HCT116 (cell line): Measurements from ENCODE around the gene LRRC47. TPM values are rescaled to one million over a fixed set of nuclear protein-coding genes. Genes with fewer than 3 reads are reported as not detected.

Experiments used
- ATAC-seq: fragments of 200-7000 bp; cut with Tn5 transposase; 2 replicates; pipeline ENCODE4 v1.9.1; 2020; ENCODE audit warnings: mild to moderate bottlenecking, moderate library complexity
- BruUV-seq: library from RNA; stranded (reverse); fragments of 400-500 nt; replicated peaks from 2 replicates; lab custom pipeline; 2021; lab: Mats Ljungman, UMichigan
- CTCF ChIA-PET: fragments of 300-600 bp; sonication (Branson Sonifier 250); formaldehyde crosslinking; loops from one replicate; lab custom pipeline; 2021; ENCODE audit warnings: antibody characterized with exemption; lab: Charles Lee
- POLR2A ChIA-PET: fragments of 300-600, 350-600 bp; sonication (Branson Sonifier 250); formaldehyde crosslinking; loops from one replicate; lab custom pipeline; 2021; ENCODE audit warnings: antibody characterized with exemption; lab: Charles Lee
- RAD21 ChIA-PET, 2 experiments: fragments of 300-600 bp; sonication (Branson Sonifier 250); formaldehyde crosslinking; loops; one replicate each; lab custom pipeline; 2023; ENCODE audit warnings: low total read pairs in 2 of 2; ENCODE audit not compliant: uncharacterized antibody in 2 of 2, unreplicated experiment in 2 of 2, low non-redundant PET in 1 of 2; lab: Charles Lee
- DNase-seq: peaks from one replicate; pipeline ENCODE4 v3.0.0-alpha.2; 2010; ENCODE audit warnings: low read depth, low spot score
- H2AFZ ChIP-seq: fragments of 200-600 bp; shearing (Covaris generic), sonication (generic); 2 replicates; pipeline ENCODE4 v1.6.1; 2017; ENCODE audit warnings: low read depth, mixed run types, mixed read lengths, antibody characterized with exemption, low read length; ENCODE audit not compliant: poor library complexity, severe bottlenecking
- H3K27ac ChIP-seq: 2 replicates; pipeline ENCODE4 v1.5.1; 2012; ENCODE audit warnings: low read depth, low read length
- H3K27me3 ChIP-seq: fragments of 200-600 bp; sonication (generic); 2 replicates; pipeline ENCODE4 v1.6.1; 2016; ENCODE audit warnings: mixed run types, low read length, mixed read lengths; ENCODE audit not compliant: insufficient read depth
- H3K36me3 ChIP-seq, 2 experiments: fragments of 200-500 bp in 1 of 2; fragments of 200-600 bp in 1 of 2; sonication (Bioruptor generic) in 1 of 2; sonication (generic) in 1 of 2; 2 replicates each; pipeline versions ENCODE4 v1.5.1 to v1.6.1; 2014 to 2016; ENCODE audit warnings: low read length in 2 of 2, inconsistent platforms in 1 of 2, mixed read lengths in 1 of 2, mixed run types in 1 of 2; ENCODE audit not compliant: insufficient read depth in 2 of 2, control insufficient read depth in 1 of 2
- H3K4me1 ChIP-seq, 2 experiments: fragments of 200-600 bp in 1 of 2; sonication (generic) in 1 of 2; 2 replicates each; pipeline versions ENCODE4 v1.5.1 to v1.6.1; 2012 to 2017; ENCODE audit warnings: low read length in 2 of 2, inconsistent platforms in 1 of 2, mild to moderate bottlenecking in 1 of 2, mixed read lengths in 1 of 2, mixed run types in 1 of 2, moderate library complexity in 1 of 2; ENCODE audit not compliant: insufficient read depth in 2 of 2, control insufficient read depth in 1 of 2
- H3K4me2 ChIP-seq: fragments of 200-600 bp; sonication (generic); 2 replicates; pipeline ENCODE4 v1.6.1; 2017; ENCODE audit warnings: mixed run types, low read length, mixed read lengths
- H3K4me3 ChIP-seq, 2 experiments: fragments of 200-600 bp in 1 of 2; sonication (generic) in 1 of 2; replicated peaks in 1 of 2; 2 replicates each; pipeline ENCODE4 v1.5.1; 2011 to 2016; ENCODE audit warnings: low read length in 2 of 2, control low read depth in 1 of 2, low read depth in 1 of 2, mild to moderate bottlenecking in 1 of 2, mixed read lengths in 1 of 2, mixed run types in 1 of 2
- H3K79me2 ChIP-seq: fragments of 200-600 bp; sonication (generic); 2 replicates; pipeline ENCODE4 v1.6.1; 2017; ENCODE audit warnings: mild to moderate bottlenecking, mixed run types, low read length, moderate library complexity, mixed read lengths; ENCODE audit not compliant: insufficient read depth
- H3K9ac ChIP-seq: fragments of 200-600 bp; sonication (generic); 2 replicates; pipeline ENCODE4 v1.6.1; 2016; ENCODE audit warnings: low read length, mixed read lengths
- H3K9me2 ChIP-seq: fragments of 200-600 bp; sonication (generic), shearing (Covaris generic); 2 replicates; pipeline ENCODE4 v1.6.1; 2017; ENCODE audit warnings: mixed run types, mild to moderate bottlenecking, moderate library complexity; ENCODE audit not compliant: insufficient read depth
- H3K9me3 ChIP-seq, 2 experiments: fragments of 200-500 bp in 1 of 2; fragments of 200-600 bp in 1 of 2; sonication (Bioruptor generic) in 1 of 2; sonication (generic) in 1 of 2; 2 replicates each; pipeline ENCODE4 v1.6.1; 2014 to 2017; ENCODE audit warnings: low read length in 2 of 2, mixed read lengths in 2 of 2, inconsistent platforms in 1 of 2, low read depth in 1 of 2, mild to moderate bottlenecking in 1 of 2, mixed run types in 1 of 2, moderate library complexity in 1 of 2; ENCODE audit not compliant: control insufficient read depth in 1 of 2, insufficient read depth in 1 of 2
- H4K20me1 ChIP-seq: fragments of 200-600 bp; sonication (generic), shearing (Covaris generic); 2 replicates; pipeline ENCODE4 v1.6.1; 2017; ENCODE audit warnings: mixed run types, mild to moderate bottlenecking, moderate library complexity; ENCODE audit not compliant: insufficient read depth
- CEBPB ChIP-seq: IDR thresholded peaks from 2 replicates; pipeline ENCODE4 v1.6.1; 2012; ENCODE audit warnings: low read depth
- EGR1 ChIP-seq: IDR thresholded peaks from 2 replicates; pipeline ENCODE4 v1.6.1; 2012; ENCODE audit warnings: low read depth
- ELF1 ChIP-seq: IDR thresholded peaks from 2 replicates; pipeline ENCODE4 v1.6.1; 2012; ENCODE audit warnings: low read depth, borderline replicate concordance
- EZH2 ChIP-seq: fragments of 200-600 bp; sonication (generic); IDR thresholded peaks from 2 replicates; pipeline ENCODE4 v1.6.1; 2017; ENCODE audit warnings: antibody characterized with exemption, mixed run types
- FOSL1 ChIP-seq: IDR thresholded peaks from 2 replicates; pipeline ENCODE4 v1.6.1; 2012; ENCODE audit warnings: low read depth
- JUND ChIP-seq: IDR thresholded peaks from 2 replicates; pipeline ENCODE4 v1.6.1; 2012
- MAX ChIP-seq: IDR thresholded peaks from 2 replicates; pipeline ENCODE4 v1.6.1; 2012
- POLR2A ChIP-seq: IDR thresholded peaks from 2 replicates; pipeline ENCODE4 v1.7.0; 2011; ENCODE audit warnings: borderline replicate concordance; ENCODE audit not compliant: insufficient read depth, insufficient read length; ENCODE audit errors: extremely low read depth
- RAD21 ChIP-seq: IDR thresholded peaks from 2 replicates; pipeline ENCODE4 v1.6.1; 2012; ENCODE audit warnings: low read depth, mild to moderate bottlenecking
- YY1 ChIP-seq: IDR thresholded peaks from 2 replicates; pipeline ENCODE4 v1.6.1; 2011; ENCODE audit warnings: low read length, low read depth, moderate library complexity, mild to moderate bottlenecking; ENCODE audit not compliant: insufficient replicate concordance; ENCODE audit errors: extremely low read depth
- ZBTB33 ChIP-seq: IDR thresholded peaks from 2 replicates; pipeline ENCODE4 v1.6.1; 2011; ENCODE audit warnings: mild to moderate bottlenecking, low read length, moderate library complexity; ENCODE audit not compliant: insufficient replicate concordance; ENCODE audit errors: extremely low read depth
- ZFX ChIP-seq: fragments of 450-650 bp; IDR thresholded peaks from 2 replicates; pipeline ENCODE4 v1.6.1; 2017
- intact Hi-C: fragments of 100-400 bp; cut with micrococcal nuclease; formaldehyde crosslinking; loops from 2 replicates; pipeline ENCODE4 v1.10.0; 2022
- total RNA-seq: library from RNA; stranded (reverse); gene quantifications from one replicate; pipeline ENCODE4 v1.2.1, GENCODE V29; 2021; ENCODE audit not compliant: unreplicated experiment

Gene LRRC47
- total RNA-seq, 1 experiment from 2014 or later: 48.0 TPM

GRCh38 chr1:3736708-3737107, 59.6 kb downstream of the LRRC47 start:
- no peak for ATAC-seq
- Histone ChIP-seq H3K27me3 (no peaks in the 10 kb centered on the region), H3K79me2 (no peaks in the 10 kb centered on the region), H3K4me1 (no peaks in the 10 kb centered on the region), H3K4me3 (no peak overlapping the region), H3K9ac (no peak overlapping the region), H3K36me3 (no peaks in the 10 kb centered on the region), H3K27ac (no peak overlapping the region), H3K4me2 (no peak overlapping the region), H4K20me1 (no peaks in the 10 kb centered on the region), H2AFZ (no peak overlapping the region), H3K9me2 (no peaks in the 10 kb centered on the region), H3K9me3 (no peaks in the 10 kb centered on the region)
- BruUV-seq: no TSS peak
- CTCF ChIA-PET: no interaction called here
- POLR2A ChIA-PET: no interaction called here
- intact Hi-C loops: no loop called here
- TF ChIP-seq ELF1 (no peak), YY1 (no peak), ZBTB33 (no peak), POLR2A (no peak), JUND (no peak), FOSL1 (no peak), EZH2 (no peak), ZFX (no peak), CEBPB (no peak), RAD21 (no peak), MAX (no peak), EGR1 (no peak)
- DNase-seq: no peak
- RAD21 ChIA-PET: no interaction called here
